ENCODE measurements around the gene IGF2BP1.

The IGF2BP1 gene

GRCh38 chr17:49085565-49086315 lies 88.6 kb downstream of the IGF2BP1 start:
- DNase-seq (ENCODE audit: low read depth), result no peak
- H3K4me3 ChIP-seq (ENCODE audit: low read length), result no peak overlapping the region
- TF ChIP-seq CTCF (IDR thresholded peaks at IDR 0.05; ENCODE audit: insufficient read depth, low read depth, low read length, missing control alignments), result no peak

- no peak for DNase-seq (ENCODE audit: low read depth)
- H3K4me3 ChIP-seq (ENCODE audit: low read length), result no peak overlapping the region
- no peak for TF ChIP-seq CTCF (IDR thresholded peaks at IDR 0.05; ENCODE audit: insufficient read depth, low read depth, low read length, missing control alignments)
Observed at GRCh38 chr17:49086316-49086605, 89.1 kb downstream of the IGF2BP1 start.

- H3K4me3 ChIP-seq (ENCODE audit: low read length), result no peak overlapping the region
- TF ChIP-seq CTCF (IDR thresholded peaks at IDR 0.05; ENCODE audit: insufficient read depth, low read depth, low read length, missing control alignments), result no peak
- no peak for DNase-seq (ENCODE audit: low read depth)
Observed at GRCh38 chr17:49086649-49087048, 89.5 kb downstream of the IGF2BP1 start.

- TF ChIP-seq CTCF (IDR thresholded peaks at IDR 0.05; ENCODE audit: insufficient read depth, low read depth, low read length, missing control alignments), result no peak
- no peak overlapping the region for H3K4me3 ChIP-seq (ENCODE audit: low read length)
Observed at GRCh38 chr17:49089094-49089493, 91.9 kb downstream of the IGF2BP1 start.

GRCh38 chr17:49090878-49091594 lies 93.9 kb downstream of the IGF2BP1 start:
- no peak overlapping the region for H3K4me3 ChIP-seq (ENCODE audit: low read length)
- peak; percentile 7 for TF ChIP-seq CTCF (IDR thresholded peaks at IDR 0.05; ENCODE audit: insufficient read depth, low read depth, low read length, missing control alignments)
- DNase-seq (ENCODE audit: low read depth), result peak; percentile 95

More at GRCh38 chr17:49089094-49089493, 91.9 kb downstream of the IGF2BP1 start:
- no peak for DNase-seq (ENCODE audit: low read depth)

GRCh38 chr17:49093131-49093530 lies 95.9 kb downstream of the IGF2BP1 start:
- DNase-seq (ENCODE audit: low read depth), result no peak
- H3K4me3 ChIP-seq (ENCODE audit: low read length), result no peak overlapping the region
- no peak for TF ChIP-seq CTCF (IDR thresholded peaks at IDR 0.05; ENCODE audit: insufficient read depth, low read depth, low read length, missing control alignments)
